ENCODE data around the gene COL28A1.
"Not testable (repeated sequence)": the region's sequence is repeated elsewhere in the genome, so short reads cannot be mapped to it uniquely, and the experiment has no call there.

COL28A1 gene

GRCh38 chr7:7478569-7478968, 57.1 kb downstream of the COL28A1 start:
- TF ChIP-seq CTCF (conservative IDR thresholded peaks at IDR 0.05; ENCODE audit: low read depth, low read length): no peak
- DNase-seq (ENCODE audit: low read depth): no peak
- H3K4me3 ChIP-seq (ENCODE audit: low read length): no peak overlapping the region

- not testable (repeated sequence) for DNase-seq (ENCODE audit: low read depth); H3K4me3 ChIP-seq (ENCODE audit: low read length)
These were observed 58.0 kb downstream of the COL28A1 start for GRCh38 chr7:7477641-7478040.

- TF ChIP-seq CTCF (conservative IDR thresholded peaks at IDR 0.05; ENCODE audit: low read depth, low read length): no peak
- DNase-seq (ENCODE audit: low read depth): no peak
- H3K4me3 ChIP-seq (ENCODE audit: low read length): no peak overlapping the region
These were observed 59.3 kb downstream of the COL28A1 start for GRCh38 chr7:7476381-7476780.

- TF ChIP-seq CTCF (conservative IDR thresholded peaks at IDR 0.05; ENCODE audit: low read depth, low read length): no peak
- H3K4me3 ChIP-seq (ENCODE audit: low read length): no peak overlapping the region
- DNase-seq (ENCODE audit: low read depth): no peak
These were observed 60.1 kb downstream of the COL28A1 start for GRCh38 chr7:7475601-7476000.

- no peak for TF ChIP-seq CTCF (conservative IDR thresholded peaks at IDR 0.05; ENCODE audit: low read depth, low read length)
- no peak overlapping the region for H3K4me3 ChIP-seq (ENCODE audit: low read length)
- no peak for DNase-seq (ENCODE audit: low read depth)
These were observed 61.2 kb downstream of the COL28A1 start for GRCh38 chr7:7474436-7474835.

GRCh38 chr7:7464991-7465765, 70.5 kb downstream of the COL28A1 start:
- not testable (repeated sequence) for DNase-seq (ENCODE audit: low read depth); H3K4me3 ChIP-seq (ENCODE audit: low read length)

- no peak for TF ChIP-seq CTCF (conservative IDR thresholded peaks at IDR 0.05; ENCODE audit: low read depth, low read length)
- no peak for DNase-seq (ENCODE audit: low read depth)
- no peak overlapping the region for H3K4me3 ChIP-seq (ENCODE audit: low read length)
These were observed 81.7 kb downstream of the COL28A1 start for GRCh38 chr7:7454000-7454399.

GRCh38 chr7:7452652-7453051, 83.0 kb downstream of the COL28A1 start:
- no peak overlapping the region for H3K4me3 ChIP-seq (ENCODE audit: low read length)
- TF ChIP-seq CTCF (conservative IDR thresholded peaks at IDR 0.05; ENCODE audit: low read depth, low read length): no peak
- DNase-seq (ENCODE audit: low read depth): no peak
